Measurements from ENCODE around the gene REXO5.

GRCh38 chr16:20884240-20884556 is 77.9 kb downstream of the REXO5 start:
- TF ChIP-seq YY1 (IDR thresholded peaks at IDR 0.05; ENCODE audit: insufficient read depth, insufficient read length) (no peak), ZNF274 (IDR thresholded peaks at IDR 0.05; ENCODE audit: low read depth, low read length) (no peak)

Data from NT2/D1 (cell line).